Neutrophil (primary cell): ENCODE measurements around the gene RBM5.

Source experiments
- H3K27ac ChIP-seq: fragments of 200-600 bp; sonication (generic); 2 replicates; pipeline ENCODE4 v1.5.1; 2016; ENCODE audit warnings: mild to moderate bottlenecking, moderate library complexity
- H3K27me3 ChIP-seq: fragments of 200-600 bp; sonication (generic); 2 replicates; pipeline ENCODE4 v1.6.0; 2016; ENCODE audit warnings: mild to moderate bottlenecking
- H3K36me3 ChIP-seq: fragments of 200-600 bp; sonication (generic); 2 replicates; pipeline ENCODE4 v1.5.1; 2017
- H3K4me1 ChIP-seq, 2 experiments: fragments of 200-600 bp in 1 of 2; sonication (generic) in 1 of 2; 1 replicate in 1 of 2; 2 replicates in 1 of 2; pipeline versions ENCODE4 v1.5.1 to v1.6.1; 2013 to 2016; ENCODE audit warnings: low read depth in 1 of 2, low read length in 1 of 2, mild to moderate bottlenecking in 1 of 2, moderate library complexity in 1 of 2; ENCODE audit not compliant: control insufficient read depth in 1 of 2, insufficient read depth in 1 of 2
- H3K4me3 ChIP-seq, 2 experiments: fragments of 200-600 bp in 1 of 2; sonication (generic) in 1 of 2; 1 replicate in 1 of 2; 2 replicates in 1 of 2; pipeline ENCODE4 v1.5.1; 2013 to 2016; ENCODE audit warnings: low read depth in 1 of 2, low read length in 1 of 2, mild to moderate bottlenecking in 1 of 2, moderate library complexity in 1 of 2
- H3K9me3 ChIP-seq: fragments of 200-600 bp; sonication (generic); 2 replicates; pipeline ENCODE4 v1.5.1; 2016
- TF ChIP-seq, protein P1 (sequence below): fragments of 200-600 bp; sonication (generic); IDR thresholded peaks from 2 replicates; pipeline ENCODE4 v1.5.1; 2016; ENCODE audit warnings: antibody characterized with exemption

The RBM5 gene

DNA sequence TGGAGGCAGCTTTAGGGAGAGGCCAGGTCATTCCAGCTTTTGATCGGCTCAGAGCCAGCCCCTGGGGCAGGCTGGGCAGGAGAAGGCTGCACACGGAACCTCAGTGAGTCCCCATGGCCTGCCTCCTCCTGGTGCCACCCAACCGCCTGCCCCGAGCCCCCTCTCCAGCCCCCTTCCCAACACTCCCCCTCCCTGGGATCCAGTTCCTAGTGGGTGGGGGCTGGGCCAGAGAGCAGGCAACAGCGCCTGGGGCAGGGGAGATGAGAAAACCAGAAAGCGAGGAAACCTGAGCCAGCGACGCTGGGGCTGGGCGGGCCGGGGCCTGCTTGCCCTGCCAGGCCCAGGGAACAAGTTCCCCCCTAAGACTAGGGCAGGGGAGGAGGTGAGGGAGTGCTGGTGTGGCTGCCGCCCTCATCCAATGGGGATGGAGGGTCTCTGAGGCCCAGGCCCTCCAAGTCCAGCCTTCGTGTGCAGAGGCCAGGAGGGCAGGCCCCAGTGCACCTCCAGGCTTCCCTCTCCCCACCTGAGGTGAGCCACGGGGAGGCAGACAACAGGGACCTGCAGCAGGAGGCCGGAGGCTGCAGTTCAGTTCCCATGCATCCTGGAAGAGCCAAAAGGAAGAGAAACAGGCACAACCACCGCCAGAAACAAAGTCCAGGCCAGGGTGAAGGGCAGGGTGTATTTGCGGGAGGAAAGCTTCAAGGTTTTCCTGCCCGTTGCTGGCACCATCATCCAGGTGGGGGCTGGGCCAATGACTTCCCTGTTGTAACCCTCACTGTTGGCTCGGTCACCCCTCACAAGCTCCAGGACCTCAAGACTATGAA is 62.4 kb downstream of the RBM5 start:
- Histone ChIP-seq H3K27me3 (peaks cover 46% of the 10 kb centered on the region), H3K27ac (no peak overlapping the region), H3K9me3 (no peaks in the 10 kb centered on the region), H3K4me3 (no peak overlapping the region), H3K36me3 (no peaks in the 10 kb centered on the region), H3K4me1 (peaks cover 12 to 14% of the 10 kb centered on the region in 2 experiments)
- TF ChIP-seq, protein P1, sequence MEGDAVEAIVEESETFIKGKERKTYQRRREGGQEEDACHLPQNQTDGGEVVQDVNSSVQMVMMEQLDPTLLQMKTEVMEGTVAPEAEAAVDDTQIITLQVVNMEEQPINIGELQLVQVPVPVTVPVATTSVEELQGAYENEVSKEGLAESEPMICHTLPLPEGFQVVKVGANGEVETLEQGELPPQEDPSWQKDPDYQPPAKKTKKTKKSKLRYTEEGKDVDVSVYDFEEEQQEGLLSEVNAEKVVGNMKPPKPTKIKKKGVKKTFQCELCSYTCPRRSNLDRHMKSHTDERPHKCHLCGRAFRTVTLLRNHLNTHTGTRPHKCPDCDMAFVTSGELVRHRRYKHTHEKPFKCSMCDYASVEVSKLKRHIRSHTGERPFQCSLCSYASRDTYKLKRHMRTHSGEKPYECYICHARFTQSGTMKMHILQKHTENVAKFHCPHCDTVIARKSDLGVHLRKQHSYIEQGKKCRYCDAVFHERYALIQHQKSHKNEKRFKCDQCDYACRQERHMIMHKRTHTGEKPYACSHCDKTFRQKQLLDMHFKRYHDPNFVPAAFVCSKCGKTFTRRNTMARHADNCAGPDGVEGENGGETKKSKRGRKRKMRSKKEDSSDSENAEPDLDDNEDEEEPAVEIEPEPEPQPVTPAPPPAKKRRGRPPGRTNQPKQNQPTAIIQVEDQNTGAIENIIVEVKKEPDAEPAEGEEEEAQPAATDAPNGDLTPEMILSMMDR, result no peak

DNA sequence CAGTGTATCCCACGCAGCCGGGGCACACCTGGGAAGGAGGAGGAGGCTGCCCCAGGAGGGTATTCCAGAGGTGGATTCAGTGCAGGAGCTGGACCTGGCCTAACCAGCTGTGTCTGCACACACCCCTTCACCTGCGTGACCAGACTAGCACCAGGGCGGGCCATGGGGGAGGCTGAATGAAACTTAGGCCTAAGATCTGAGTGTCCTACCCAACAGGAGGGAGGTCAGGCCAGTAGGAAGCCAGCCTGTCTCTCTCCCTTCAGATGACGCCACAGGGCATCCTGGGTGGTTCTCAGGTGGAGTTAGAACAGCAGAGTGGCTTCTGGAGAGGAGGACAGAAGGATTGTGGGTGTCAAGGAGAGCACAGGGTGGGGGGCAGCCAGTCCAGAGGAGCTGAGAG is 63.0 kb downstream of the RBM5 start:
- TF ChIP-seq, protein P1, result no peak
- peaks cover 53% of the 10 kb centered on the region for H3K27me3 ChIP-seq
- H3K4me3 ChIP-seq, result no peak overlapping the region
- H3K4me1 ChIP-seq, result peaks cover 12 to 14% of the 10 kb centered on the region in 2 experiments
- no peak overlapping the region for H3K27ac ChIP-seq
- H3K36me3 ChIP-seq, result no peaks in the 10 kb centered on the region
- H3K9me3 ChIP-seq, result no peaks in the 10 kb centered on the region

DNA sequence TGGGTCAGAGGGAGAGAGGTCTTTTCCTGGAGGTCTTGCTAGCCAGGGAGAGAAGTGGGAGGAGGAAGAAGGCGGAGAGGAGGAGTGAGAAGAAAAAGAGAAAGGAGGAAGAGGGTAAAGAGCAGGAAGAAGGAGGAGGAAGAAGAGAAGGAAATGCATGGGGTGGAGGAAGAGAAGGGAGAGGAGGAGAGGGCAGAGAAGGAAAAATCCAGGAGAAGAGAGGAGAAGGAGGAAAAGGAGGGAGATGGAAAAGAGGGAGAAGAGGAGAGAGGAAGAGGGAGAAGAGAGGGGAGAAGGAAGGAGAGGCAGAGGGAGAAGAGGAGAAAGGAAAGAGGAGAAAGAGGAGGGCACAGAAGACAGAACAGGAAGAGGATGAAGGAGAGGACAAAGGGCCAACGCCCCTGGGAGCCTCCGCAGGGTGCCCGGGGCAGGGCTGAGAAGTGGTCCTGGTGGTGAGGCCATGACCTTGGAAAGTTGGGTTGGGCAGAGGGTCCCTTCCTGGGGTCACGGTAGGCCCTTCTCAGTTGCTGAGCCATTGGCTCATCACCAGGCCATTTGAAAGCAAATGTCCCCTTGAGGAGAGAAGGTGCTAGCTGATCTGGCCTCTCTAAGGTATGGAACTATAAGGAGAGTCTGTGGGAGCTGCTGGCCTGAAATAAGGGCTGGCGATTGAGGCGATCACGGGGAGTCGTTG is 65.2 kb downstream of the RBM5 start:
- H3K4me1 ChIP-seq, result peaks cover 12 to 14% of the 10 kb centered on the region in 2 experiments
- TF ChIP-seq, protein P1, result no peak
- H3K36me3 ChIP-seq, result no peaks in the 10 kb centered on the region
- peak overlapping the region in 1 of 2 experiments; percentile 53 for H3K4me3 ChIP-seq
- peaks cover 75% of the 10 kb centered on the region for H3K27me3 ChIP-seq
- H3K9me3 ChIP-seq, result no peaks in the 10 kb centered on the region
- H3K27ac ChIP-seq, result no peak overlapping the region

DNA sequence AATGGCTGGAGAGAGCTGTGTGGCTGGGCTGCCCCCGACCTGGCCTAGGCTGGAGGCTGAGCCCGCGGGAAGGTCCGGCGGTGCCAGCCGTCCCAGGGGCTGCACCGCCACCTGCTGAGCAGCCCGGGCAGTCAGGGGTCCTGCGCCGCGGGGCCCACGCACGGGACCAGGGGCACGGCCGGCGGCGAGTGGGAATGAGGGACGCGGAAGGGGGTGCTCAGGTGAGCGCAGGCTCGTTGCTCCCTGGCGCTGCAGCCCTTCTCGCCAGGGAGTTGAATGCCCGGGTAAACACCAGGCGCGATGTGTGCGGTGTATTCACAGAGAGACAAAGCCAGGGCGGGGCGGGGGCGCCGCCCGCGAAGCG is 65.7 kb downstream of the RBM5 start:
- no peak overlapping the region for H3K27ac ChIP-seq
- no peaks in the 10 kb centered on the region for H3K36me3 ChIP-seq
- H3K4me1 ChIP-seq, result peaks cover 12 to 14% of the 10 kb centered on the region in 2 experiments
- H3K4me3 ChIP-seq, result peak overlapping the region; percentile 23 to 53
- H3K27me3 ChIP-seq, result peaks cover 80% of the 10 kb centered on the region
- TF ChIP-seq, protein P1, result no peak
- H3K9me3 ChIP-seq, result no peaks in the 10 kb centered on the region

DNA sequence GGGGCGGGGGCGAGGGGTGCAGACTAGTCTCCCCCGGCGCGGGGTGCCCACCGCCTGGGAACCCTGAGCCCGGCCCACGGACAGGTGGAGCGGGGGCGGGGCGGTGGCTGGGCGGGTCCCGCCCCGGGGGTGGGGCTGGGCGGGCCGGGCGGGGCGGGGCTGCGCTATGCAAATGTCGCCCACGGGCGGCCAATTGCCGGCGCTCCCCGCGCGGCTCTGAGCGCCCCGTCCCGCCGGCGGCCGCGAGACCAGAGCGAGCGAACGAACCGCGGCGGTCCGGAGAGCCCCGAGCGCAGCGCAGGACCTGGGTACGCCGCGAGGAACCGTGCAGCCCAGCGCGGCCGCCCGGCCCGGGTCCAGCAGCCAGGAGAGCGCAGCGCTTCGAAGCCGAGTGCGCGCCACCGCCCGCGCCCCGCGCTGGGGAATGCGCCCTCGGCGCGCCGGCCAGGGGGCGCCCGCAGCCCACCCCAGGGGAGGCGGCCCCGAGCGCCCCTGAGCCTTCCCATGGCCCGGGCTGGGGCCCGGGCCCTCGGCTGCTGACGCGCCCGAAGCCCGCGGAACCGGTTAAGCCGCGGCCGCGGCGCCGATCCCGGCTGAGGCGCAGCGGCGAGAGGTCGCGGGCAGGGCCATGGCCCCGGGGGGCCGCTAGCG is 66.2 kb downstream of the RBM5 start, which contains the start of gene SEMA3F:
Gene SEMA3F, plus strand, starts transcription at position 485 of the 651 bp plus-strand sequence. CDS start 4,299 bp downstream, outside the sequence.
- TF ChIP-seq, protein P1, result no peak
- H3K4me1 ChIP-seq, result peaks cover 12 to 14% of the 10 kb centered on the region in 2 experiments
- peak within 1 kb of the TSS; percentile 33 for H3K27ac ChIP-seq
- H3K4me3 ChIP-seq, result peak within 1 kb of the TSS; percentile 53
- H3K27me3 ChIP-seq, result peaks cover 85% of the 10 kb centered on the region
- no peaks in the 10 kb centered on the region for H3K36me3 ChIP-seq
- no peaks in the 10 kb centered on the region for H3K9me3 ChIP-seq
